Peyer's patch (tissue), 4 donors: ENCODE data around the gene NR2E1. TPM values are rescaled to one million over a fixed set of nuclear protein-coding genes. Genes with fewer than 3 reads are reported as not detected.

Source experiments
- DNase-seq, 3 donors: peaks; one replicate each; pipeline ENCODE4 v3.0.0-alpha.2; 2017 to 2019
- H3K27ac ChIP-seq, 4 donors: fragments of 200-600 bp; sonication (generic); one replicate each; pipeline ENCODE4 v1.5.1; 2016 to 2019
- H3K27me3 ChIP-seq, 2 donors: fragments of 200-600 bp; sonication (generic); one replicate each; pipeline ENCODE4 v1.5.1; 2019
- H3K36me3 ChIP-seq, 3 donors: fragments of 200-600 bp; sonication (generic); one replicate each; pipeline ENCODE4 v1.5.1; 2016 to 2019
- H3K4me1 ChIP-seq, 4 donors: fragments of 200-600 bp; sonication (generic); one replicate each; pipeline ENCODE4 v1.5.1; 2016 to 2019
- H3K4me3 ChIP-seq, 4 donors: fragments of 200-600 bp; sonication (generic); 1 replicate in 3 of 4; 2 replicates in 1 of 4; pipeline ENCODE4 v1.5.1; 2016 to 2019; ENCODE audit warnings: mild to moderate bottlenecking in 1 of 4
- H3K9me3 ChIP-seq, 4 donors: fragments of 200-600 bp; sonication (generic); one replicate each; pipeline ENCODE4 v1.5.1; 2016 to 2019; ENCODE audit warnings: mild to moderate bottlenecking in 1 of 4
- CTCF ChIP-seq, 6 experiments: fragments of 450-650 bp in 4 of 6; fragments of 200-600 bp in 2 of 6; sonication (generic) in 1 of 6; IDR thresholded peaks; one replicate each; pipeline ENCODE4 v1.5.1; 2017 to 2019; ENCODE audit warnings: antibody characterized with exemption in 6 of 6, mild to moderate bottlenecking in 3 of 6, moderate library complexity in 1 of 6
- POLR2A ChIP-seq, 2 donors: fragments of 450-650 bp; IDR thresholded peaks; one replicate each; pipeline ENCODE4 v1.5.1; 2017; ENCODE audit warnings: antibody characterized with exemption in 2 of 2, mild to moderate bottlenecking in 2 of 2, moderate library complexity in 2 of 2
- total RNA-seq, 4 donors: library from RNA; depleted of rRNA; stranded (reverse); fragments of >200 nt; gene quantifications; one replicate each; pipeline ENCODE4 v1.1.0, GENCODE V29; 2016

The NR2E1 gene
- total RNA-seq, 4 donors from 2014 or later, result not detected

- Histone ChIP-seq H3K27me3 (no peaks in the 10 kb centered on the region), H3K27ac (no peak overlapping the region)
- TF ChIP-seq CTCF (IDR thresholded peaks at IDR 0.05), result no peak
- no peak for TF ChIP-seq POLR2A (IDR thresholded peaks at IDR 0.05)
These were observed 41.2 kb downstream of the NR2E1 start for GRCh38 chr6:108207013-108207412.

GRCh38 chr6:108209738-108210137 is 43.9 kb downstream of the NR2E1 start:
- no peak for DNase-seq
- Histone ChIP-seq H3K36me3 (peaks cover 0 to 51% (median 0%) of the 10 kb centered on the region in 3 donors), H3K4me3 (no peak overlapping the region), H3K9me3 (no peaks in the 10 kb centered on the region), H3K27me3 (no peaks in the 10 kb centered on the region), H3K27ac (no peak overlapping the region), H3K4me1 (no peaks in the 10 kb centered on the region)
- TF ChIP-seq POLR2A (IDR thresholded peaks at IDR 0.05) (no peak), CTCF (IDR thresholded peaks at IDR 0.05) (no peak)

More at GRCh38 chr6:108207013-108207412, 41.2 kb downstream of the NR2E1 start:
- no peaks in the 10 kb centered on the region for H3K9me3 ChIP-seq
- H3K4me3 ChIP-seq, result no peak overlapping the region
- H3K36me3 ChIP-seq, result peaks cover 0 to 39% (median 0%) of the 10 kb centered on the region in 3 donors
- no peaks in the 10 kb centered on the region for H3K4me1 ChIP-seq
- no peak for DNase-seq

DNA sequence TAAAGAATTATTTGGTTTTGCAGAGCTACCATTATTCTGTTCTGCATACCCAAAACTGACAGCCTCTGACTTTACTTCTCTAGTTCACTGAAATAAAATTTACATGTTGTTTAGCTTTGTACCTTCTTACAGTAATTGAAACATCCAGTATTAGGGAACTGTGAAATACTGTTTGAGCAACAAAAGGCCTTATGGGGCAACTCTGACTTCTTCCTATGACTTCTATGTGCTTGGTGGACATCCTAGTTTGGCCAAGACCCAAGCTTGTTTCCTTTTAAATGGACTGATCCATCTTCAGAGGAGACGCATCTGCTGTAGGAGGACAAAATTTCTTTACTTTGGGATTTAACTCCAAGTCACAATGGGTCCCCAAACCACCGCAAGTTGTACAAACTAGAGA is 44.7 kb downstream of the NR2E1 start:
- no peak for DNase-seq
- H3K4me1 ChIP-seq, result no peaks in the 10 kb centered on the region
- H3K9me3 ChIP-seq, result no peaks in the 10 kb centered on the region
- TF ChIP-seq POLR2A (IDR thresholded peaks at IDR 0.05) (no peak), CTCF (IDR thresholded peaks at IDR 0.05) (no peak)
- H3K27ac ChIP-seq, result no peak overlapping the region
- peaks cover 0 to 58% (median 0%) of the 10 kb centered on the region in 3 donors for H3K36me3 ChIP-seq
- no peaks in the 10 kb centered on the region for H3K27me3 ChIP-seq
- H3K4me3 ChIP-seq, result no peak overlapping the region

GRCh38 chr6:108211671-108212070 is 45.8 kb downstream of the NR2E1 start:
- Histone ChIP-seq H3K4me1 (no peaks in the 10 kb centered on the region), H3K9me3 (no peaks in the 10 kb centered on the region), H3K27me3 (no peaks in the 10 kb centered on the region), H3K36me3 (peaks cover 0 to 63% (median 0%) of the 10 kb centered on the region in 3 donors), H3K27ac (no peak overlapping the region), H3K4me3 (no peak overlapping the region)
- DNase-seq, result no peak
- TF ChIP-seq CTCF (IDR thresholded peaks at IDR 0.05) (no peak), POLR2A (IDR thresholded peaks at IDR 0.05) (no peak)

DNA sequence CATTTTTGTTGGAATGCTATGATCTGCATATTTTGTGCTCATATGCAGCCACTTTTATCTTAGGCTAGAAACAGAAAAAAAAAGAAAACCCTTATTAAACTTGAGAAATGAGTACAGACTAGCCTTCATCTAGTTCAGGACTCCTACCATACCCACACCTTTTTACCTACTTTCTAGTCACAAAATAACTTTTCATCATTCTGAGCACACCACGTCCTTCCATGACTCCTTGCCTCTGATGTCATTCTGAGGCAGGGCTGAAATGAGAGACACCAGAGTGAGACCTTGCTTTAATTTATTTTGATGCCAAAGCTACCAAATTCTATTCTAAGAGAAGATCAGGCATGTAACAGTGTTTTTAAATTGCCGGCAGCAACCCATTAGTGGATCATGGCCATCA is 56.2 kb downstream of the NR2E1 start:
- Histone ChIP-seq H3K27ac (no peak overlapping the region), H3K4me3 (no peak overlapping the region), H3K4me1 (no peaks in the 10 kb centered on the region), H3K27me3 (no peaks in the 10 kb centered on the region), H3K9me3 (no peaks in the 10 kb centered on the region), H3K36me3 (peaks cover 0 to 46% (median 0%) of the 10 kb centered on the region in 3 donors)
- no peak for DNase-seq
- TF ChIP-seq POLR2A (IDR thresholded peaks at IDR 0.05), result no peak
- no peak for TF ChIP-seq CTCF (IDR thresholded peaks at IDR 0.05)

- DNase-seq, result no peak
- H3K27me3 ChIP-seq, result no peaks in the 10 kb centered on the region
- no peak overlapping the region for H3K27ac ChIP-seq
- H3K36me3 ChIP-seq, result peaks cover 0 to 42% (median 0%) of the 10 kb centered on the region in 3 donors
- no peak for TF ChIP-seq CTCF (IDR thresholded peaks at IDR 0.05)
- TF ChIP-seq POLR2A (IDR thresholded peaks at IDR 0.05), result no peak
- H3K4me1 ChIP-seq, result no peaks in the 10 kb centered on the region
- no peak overlapping the region for H3K4me3 ChIP-seq
- H3K9me3 ChIP-seq, result no peaks in the 10 kb centered on the region
These were observed 56.7 kb downstream of the NR2E1 start for GRCh38 chr6:108222504-108222903.
